GM12878 (cell line): Measurements from ENCODE around the gene NLE1. TPM values are rescaled to one million over a fixed set of nuclear protein-coding genes. Genes with fewer than 3 reads are reported as not detected.
A peak's percentile ranks its signal among the peaks of the same experiment; 100 is the strongest.

Source experiments
- ATF7 ChIP-seq: fragments of 450-650 bp; IDR thresholded peaks from 2 replicates; pipeline ENCODE4 v1.6.1; 2016; ENCODE audit warnings: low read depth, mild to moderate bottlenecking
- BACH1 ChIP-seq: fragments of 450-650 bp; IDR thresholded peaks from 2 replicates; pipeline ENCODE4 v1.6.1; 2017; ENCODE audit warnings: mild to moderate bottlenecking, borderline replicate concordance
- HDAC6 ChIP-seq: fragments of 200-600 bp; sonication (generic); IDR thresholded peaks from one replicate; pipeline ENCODE4 v1.8.0; 2017; ENCODE audit warnings: antibody characterized with exemption; ENCODE audit not compliant: unreplicated experiment
- IKZF1 ChIP-seq: fragments of 450-650 bp; conservative IDR thresholded peaks from 2 replicates; pipeline ENCODE4 v1.6.1; 2017; ENCODE audit warnings: antibody characterized with exemption, mild to moderate bottlenecking
- IRF4 ChIP-seq: IDR thresholded peaks from 2 replicates; pipeline ENCODE4 v1.6.1; 2011; ENCODE audit warnings: low read depth, low read length
- JUNB ChIP-seq: IDR thresholded peaks from 2 replicates; pipeline ENCODE4 v1.6.1; 2016; ENCODE audit warnings: antibody characterized with exemption, mild to moderate bottlenecking
- KLF5 ChIP-seq: fragments of 450-650 bp; IDR thresholded peaks from 2 replicates; pipeline ENCODE4 v1.6.1; 2014; ENCODE audit warnings: mild to moderate bottlenecking; ENCODE audit not compliant: partially characterized antibody
- MYB ChIP-seq: fragments of 150-350 bp; IDR thresholded peaks from 2 replicates; pipeline ENCODE4 v1.6.1; 2014; ENCODE audit warnings: mild to moderate bottlenecking, low read depth, low read length, borderline replicate concordance
- PML ChIP-seq: IDR thresholded peaks from 2 replicates; pipeline ENCODE4 v1.6.1; 2012; ENCODE audit warnings: low read length, inconsistent platforms
- POLR2A ChIP-seq: IDR thresholded peaks from 2 replicates; pipeline ENCODE4 v1.6.1; 2011; ENCODE audit warnings: low read depth, mild to moderate bottlenecking, low read length
- POU2F2 ChIP-seq: IDR thresholded peaks from 3 replicates; pipeline ENCODE4 v1.6.1; 2011; ENCODE audit warnings: low read depth, mild to moderate bottlenecking, low read length, borderline replicate concordance
- RCOR1 ChIP-seq: conservative IDR thresholded peaks from 2 replicates; pipeline ENCODE4 v1.6.1; 2012; ENCODE audit warnings: low read depth, low read length, improper control_type of control experiment
- RFX5 ChIP-seq: IDR thresholded peaks from 2 replicates; pipeline ENCODE4 v1.6.1; 2011; ENCODE audit warnings: low read depth, low read length, improper control_type of control experiment
- SMAD1 ChIP-seq: fragments of 450-650 bp; IDR thresholded peaks from 2 replicates; pipeline ENCODE4 v1.6.1; 2018; ENCODE audit warnings: mild to moderate bottlenecking, low read depth; ENCODE audit not compliant: partially characterized antibody
- TAF1 ChIP-seq: IDR thresholded peaks from 2 replicates; pipeline ENCODE4 v1.6.1; 2011; ENCODE audit warnings: mild to moderate bottlenecking, low read depth, low read length, borderline replicate concordance
- TBL1XR1 ChIP-seq: IDR thresholded peaks from 2 replicates; pipeline ENCODE4 v1.6.1; 2012; ENCODE audit warnings: low read depth, low read length, improper control_type of control experiment
- ZBED1 ChIP-seq: IDR thresholded peaks from 2 replicates; pipeline ENCODE4 v1.6.1; 2016; ENCODE audit warnings: borderline replicate concordance
- polyA plus RNA-seq, 11 experiments: library from polyadenylated mRNA; depleted of rRNA in 4 of 11; unstranded in 6 of 11; stranded (reverse) in 5 of 11; fragments of >200 nt; fragmentation: Nextera tagmentation in 4 of 11; fragmentation: Illumina TruSeq in 1 of 11; extraction: Ambion mirVana in 4 of 11; extraction: Trizol in 1 of 11; gene quantifications; 1 replicate in 1 of 11; 2 replicates in 10 of 11; pipeline versions ENCODE4 v1.2.1 to v1.2.3, GENCODE V29; 2011 to 2016; ENCODE audit warnings: inconsistent platforms in 2 of 11, missing spikeins in 2 of 11, low read depth in 1 of 11
- total RNA-seq, 4 experiments: library from RNA; depleted of rRNA in 3 of 4; stranded (reverse); fragments of >200 nt in 3 of 4; fragmentation: Illumina TruSeq in 1 of 4; extraction: Trizol in 1 of 4; gene quantifications; 2 replicates each; pipeline versions ENCODE4 v1.2.1 to v1.2.3, GENCODE V29; 2013 to 2021
- TF ChIP-seq, protein P1 (sequence below): fragments of 450-650 bp; IDR thresholded peaks from 2 replicates; pipeline ENCODE4 v1.6.1; 2016; ENCODE audit warnings: mild to moderate bottlenecking
- TF ChIP-seq, protein P2 (sequence below): fragments of 450-650 bp; IDR thresholded peaks from 2 replicates; pipeline ENCODE4 v1.6.1; 2017; ENCODE audit warnings: low read depth, mild to moderate bottlenecking, moderate library complexity
- TF ChIP-seq, protein P3 (sequence below), 3 experiments: IDR thresholded peaks in 2 of 3; conservative IDR thresholded peaks in 1 of 3; 2 replicates each; pipeline ENCODE4 v1.5.1; 2011; ENCODE audit warnings: low read depth in 3 of 3, low read length in 3 of 3, mild to moderate bottlenecking in 3 of 3, control low read depth in 2 of 3, moderate library complexity in 2 of 3, inconsistent platforms in 1 of 3, mixed read lengths in 1 of 3; ENCODE audit not compliant: control insufficient read depth in 2 of 3, insufficient read depth in 1 of 3; ENCODE audit errors: extremely low read depth in 1 of 3
- TF ChIP-seq, protein P4 (sequence below): fragments of 450-650 bp; IDR thresholded peaks from 2 replicates; pipeline ENCODE4 v1.6.1; 2017; ENCODE audit warnings: mild to moderate bottlenecking
- TF ChIP-seq, protein P5 (sequence below): IDR thresholded peaks from 2 replicates; pipeline ENCODE4 v1.6.1; 2012; ENCODE audit warnings: low read depth, low read length, improper control_type of control experiment
- TF ChIP-seq, protein P6 (sequence below): IDR thresholded peaks from 2 replicates; pipeline ENCODE4 v1.6.1; 2012; ENCODE audit warnings: low read depth, low read length, improper control_type of control experiment

The NLE1 gene
- total and polyA plus RNA-seq, 10 of the 15 experiments (the other 5 are each of a cell fraction or from before 2014, with no cell fraction given) = 2.4 to 33.5 (median 17.6) TPM

DNA sequence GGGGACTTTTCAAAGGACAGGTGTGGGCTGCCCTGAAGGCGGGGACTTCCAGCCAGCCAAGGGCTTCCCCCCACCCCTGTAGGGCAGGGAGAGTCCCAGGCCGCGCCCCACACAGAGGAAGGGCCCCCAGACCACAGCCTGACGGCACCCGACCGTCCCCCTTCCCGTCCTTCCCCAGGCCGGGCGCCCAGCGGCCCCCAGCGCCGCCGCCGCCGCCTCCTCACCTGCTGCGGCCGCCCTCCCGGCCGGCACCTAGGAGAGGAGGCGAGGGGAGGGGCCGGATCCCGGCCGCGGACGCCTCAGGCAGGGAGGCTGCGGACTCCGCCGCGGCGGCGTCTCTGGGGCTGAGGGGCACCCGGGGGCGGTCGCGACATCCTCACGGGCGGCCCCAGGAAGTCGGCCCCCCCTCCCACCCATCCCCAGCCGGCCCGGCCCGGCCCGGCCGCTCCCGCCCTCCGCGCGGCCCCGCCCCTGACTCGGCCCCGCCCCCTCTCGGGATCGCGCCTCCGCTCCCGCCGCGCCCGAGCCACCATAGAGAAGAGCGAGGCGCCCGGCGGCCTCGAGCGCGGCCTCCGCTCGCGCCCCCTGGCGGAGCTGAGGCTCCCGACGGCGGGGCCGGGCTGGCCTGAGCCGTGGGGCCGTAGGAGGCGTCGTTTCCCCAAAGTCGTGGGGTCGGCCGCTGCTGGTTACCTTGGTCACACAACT is 53.1 kb downstream of the NLE1 start (continued):
- TF ChIP-seq, protein P1, sequence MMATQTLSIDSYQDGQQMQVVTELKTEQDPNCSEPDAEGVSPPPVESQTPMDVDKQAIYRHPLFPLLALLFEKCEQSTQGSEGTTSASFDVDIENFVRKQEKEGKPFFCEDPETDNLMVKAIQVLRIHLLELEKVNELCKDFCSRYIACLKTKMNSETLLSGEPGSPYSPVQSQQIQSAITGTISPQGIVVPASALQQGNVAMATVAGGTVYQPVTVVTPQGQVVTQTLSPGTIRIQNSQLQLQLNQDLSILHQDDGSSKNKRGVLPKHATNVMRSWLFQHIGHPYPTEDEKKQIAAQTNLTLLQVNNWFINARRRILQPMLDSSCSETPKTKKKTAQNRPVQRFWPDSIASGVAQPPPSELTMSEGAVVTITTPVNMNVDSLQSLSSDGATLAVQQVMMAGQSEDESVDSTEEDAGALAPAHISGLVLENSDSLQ = no peak
- TF ChIP-seq KLF5 = peak; percentile 4
- 0 out of 2 replicates have a peak, but pooled peaks have one; percentile 31 for TF ChIP-seq IRF4
- TF ChIP-seq POU2F2 = 0 out of 3 replicates have a peak, but pooled peaks have one; percentile 58
- 0 out of 2 replicates have a peak, but pooled peaks have one; percentile 7 for TF ChIP-seq RFX5
- TF ChIP-seq PML = no peak
- TF ChIP-seq POLR2A = peak; percentile 87
- no peak for TF ChIP-seq SMAD1
- peak; percentile 88; the same call in 1 of the 2 replicates for TF ChIP-seq BACH1
- no peak; the same call in 1 of the 2 replicates for TF ChIP-seq ZBED1
- TF ChIP-seq, protein P2, sequence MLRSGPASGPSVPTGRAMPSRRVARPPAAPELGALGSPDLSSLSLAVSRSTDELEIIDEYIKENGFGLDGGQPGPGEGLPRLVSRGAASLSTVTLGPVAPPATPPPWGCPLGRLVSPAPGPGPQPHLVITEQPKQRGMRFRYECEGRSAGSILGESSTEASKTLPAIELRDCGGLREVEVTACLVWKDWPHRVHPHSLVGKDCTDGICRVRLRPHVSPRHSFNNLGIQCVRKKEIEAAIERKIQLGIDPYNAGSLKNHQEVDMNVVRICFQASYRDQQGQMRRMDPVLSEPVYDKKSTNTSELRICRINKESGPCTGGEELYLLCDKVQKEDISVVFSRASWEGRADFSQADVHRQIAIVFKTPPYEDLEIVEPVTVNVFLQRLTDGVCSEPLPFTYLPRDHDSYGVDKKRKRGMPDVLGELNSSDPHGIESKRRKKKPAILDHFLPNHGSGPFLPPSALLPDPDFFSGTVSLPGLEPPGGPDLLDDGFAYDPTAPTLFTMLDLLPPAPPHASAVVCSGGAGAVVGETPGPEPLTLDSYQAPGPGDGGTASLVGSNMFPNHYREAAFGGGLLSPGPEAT = peak; percentile 8; the same call in 1 of the 2 replicates
- TF ChIP-seq ATF7 = 0 out of 2 replicates have a peak, but pooled peaks have one; percentile 9
- no peak for TF ChIP-seq TAF1
- peak; percentile 94 for TF ChIP-seq IKZF1
- TF ChIP-seq, protein P3, sequence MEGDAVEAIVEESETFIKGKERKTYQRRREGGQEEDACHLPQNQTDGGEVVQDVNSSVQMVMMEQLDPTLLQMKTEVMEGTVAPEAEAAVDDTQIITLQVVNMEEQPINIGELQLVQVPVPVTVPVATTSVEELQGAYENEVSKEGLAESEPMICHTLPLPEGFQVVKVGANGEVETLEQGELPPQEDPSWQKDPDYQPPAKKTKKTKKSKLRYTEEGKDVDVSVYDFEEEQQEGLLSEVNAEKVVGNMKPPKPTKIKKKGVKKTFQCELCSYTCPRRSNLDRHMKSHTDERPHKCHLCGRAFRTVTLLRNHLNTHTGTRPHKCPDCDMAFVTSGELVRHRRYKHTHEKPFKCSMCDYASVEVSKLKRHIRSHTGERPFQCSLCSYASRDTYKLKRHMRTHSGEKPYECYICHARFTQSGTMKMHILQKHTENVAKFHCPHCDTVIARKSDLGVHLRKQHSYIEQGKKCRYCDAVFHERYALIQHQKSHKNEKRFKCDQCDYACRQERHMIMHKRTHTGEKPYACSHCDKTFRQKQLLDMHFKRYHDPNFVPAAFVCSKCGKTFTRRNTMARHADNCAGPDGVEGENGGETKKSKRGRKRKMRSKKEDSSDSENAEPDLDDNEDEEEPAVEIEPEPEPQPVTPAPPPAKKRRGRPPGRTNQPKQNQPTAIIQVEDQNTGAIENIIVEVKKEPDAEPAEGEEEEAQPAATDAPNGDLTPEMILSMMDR (IDR thresholded peaks at IDR 0.05 in 2 of 3, conservative IDR thresholded peaks at IDR 0.05 in 1 of 3; ENCODE audit: control insufficient read depth in 2 of 3, extremely low read depth in 1 of 3, insufficient read depth in 1 of 3, low read depth in 3 of 3, low read length in 3 of 3) = peak; percentile 70 to 84 (median 76); a peak in 5 of 6 replicates
- 0 out of 2 replicates have a peak, but pooled peaks have one; percentile 20 for TF ChIP-seq RCOR1
- no peak for TF ChIP-seq HDAC6
- no peak for TF ChIP-seq JUNB
- TF ChIP-seq, protein P4, sequence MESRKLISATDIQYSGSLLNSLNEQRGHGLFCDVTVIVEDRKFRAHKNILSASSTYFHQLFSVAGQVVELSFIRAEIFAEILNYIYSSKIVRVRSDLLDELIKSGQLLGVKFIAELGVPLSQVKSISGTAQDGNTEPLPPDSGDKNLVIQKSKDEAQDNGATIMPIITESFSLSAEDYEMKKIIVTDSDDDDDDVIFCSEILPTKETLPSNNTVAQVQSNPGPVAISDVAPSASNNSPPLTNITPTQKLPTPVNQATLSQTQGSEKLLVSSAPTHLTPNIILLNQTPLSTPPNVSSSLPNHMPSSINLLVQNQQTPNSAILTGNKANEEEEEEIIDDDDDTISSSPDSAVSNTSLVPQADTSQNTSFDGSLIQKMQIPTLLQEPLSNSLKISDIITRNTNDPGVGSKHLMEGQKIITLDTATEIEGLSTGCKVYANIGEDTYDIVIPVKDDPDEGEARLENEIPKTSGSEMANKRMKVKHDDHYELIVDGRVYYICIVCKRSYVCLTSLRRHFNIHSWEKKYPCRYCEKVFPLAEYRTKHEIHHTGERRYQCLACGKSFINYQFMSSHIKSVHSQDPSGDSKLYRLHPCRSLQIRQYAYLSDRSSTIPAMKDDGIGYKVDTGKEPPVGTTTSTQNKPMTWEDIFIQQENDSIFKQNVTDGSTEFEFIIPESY = no peak
- TF ChIP-seq TBL1XR1 = peak; percentile 61
- TF ChIP-seq, protein P5, sequence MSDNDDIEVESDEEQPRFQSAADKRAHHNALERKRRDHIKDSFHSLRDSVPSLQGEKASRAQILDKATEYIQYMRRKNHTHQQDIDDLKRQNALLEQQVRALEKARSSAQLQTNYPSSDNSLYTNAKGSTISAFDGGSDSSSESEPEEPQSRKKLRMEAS = peak; percentile 68; the same call in 1 of the 2 replicates
- TF ChIP-seq MYB = no peak
- TF ChIP-seq, protein P6, sequence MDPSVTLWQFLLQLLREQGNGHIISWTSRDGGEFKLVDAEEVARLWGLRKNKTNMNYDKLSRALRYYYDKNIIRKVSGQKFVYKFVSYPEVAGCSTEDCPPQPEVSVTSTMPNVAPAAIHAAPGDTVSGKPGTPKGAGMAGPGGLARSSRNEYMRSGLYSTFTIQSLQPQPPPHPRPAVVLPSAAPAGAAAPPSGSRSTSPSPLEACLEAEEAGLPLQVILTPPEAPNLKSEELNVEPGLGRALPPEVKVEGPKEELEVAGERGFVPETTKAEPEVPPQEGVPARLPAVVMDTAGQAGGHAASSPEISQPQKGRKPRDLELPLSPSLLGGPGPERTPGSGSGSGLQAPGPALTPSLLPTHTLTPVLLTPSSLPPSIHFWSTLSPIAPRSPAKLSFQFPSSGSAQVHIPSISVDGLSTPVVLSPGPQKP = 0 out of 2 replicates have a peak, but pooled peaks have one; percentile 40
